ENCODE results near the gene SGCE.

Gene SGCE

DNA sequence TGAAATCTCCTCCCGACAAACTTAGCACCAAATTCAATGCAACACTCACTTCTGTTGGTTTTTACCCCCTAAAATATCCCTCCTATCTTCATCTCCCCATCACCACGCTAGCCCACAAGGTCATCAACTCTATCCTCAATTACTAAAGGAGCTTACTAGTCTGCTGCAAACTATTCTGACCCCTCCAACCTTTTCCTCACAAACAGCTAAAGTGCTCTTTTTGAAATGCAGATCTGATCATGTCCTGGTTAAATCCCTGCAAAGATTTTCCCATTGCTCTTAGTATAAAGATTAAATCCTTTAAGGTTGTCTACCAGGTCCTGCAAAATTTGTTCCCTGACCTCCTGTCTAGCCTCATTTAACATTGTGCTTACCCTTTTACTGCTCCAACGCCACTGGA lies 8.6 kb downstream of the SGCE start (continued):
- TF ChIP-seq, protein P1, sequence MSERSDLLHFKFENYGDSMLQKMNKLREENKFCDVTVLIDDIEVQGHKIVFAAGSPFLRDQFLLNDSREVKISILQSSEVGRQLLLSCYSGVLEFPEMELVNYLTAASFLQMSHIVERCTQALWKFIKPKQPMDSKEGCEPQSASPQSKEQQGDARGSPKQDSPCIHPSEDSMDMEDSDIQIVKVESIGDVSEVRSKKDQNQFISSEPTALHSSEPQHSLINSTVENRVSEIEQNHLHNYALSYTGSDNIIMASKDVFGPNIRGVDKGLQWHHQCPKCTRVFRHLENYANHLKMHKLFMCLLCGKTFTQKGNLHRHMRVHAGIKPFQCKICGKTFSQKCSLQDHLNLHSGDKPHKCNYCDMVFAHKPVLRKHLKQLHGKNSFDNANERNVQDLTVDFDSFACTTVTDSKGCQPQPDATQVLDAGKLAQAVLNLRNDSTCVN (tag by site-specific recombination; optimal IDR thresholded peaks at IDR 0.05) = no peak
- TF ChIP-seq ZNF155 (tag by site-specific recombination; IDR thresholded peaks at IDR 0.05) = no peak
- no peak for TF ChIP-seq ZFP41 (tag by site-specific recombination; IDR thresholded peaks at IDR 0.05; ENCODE audit: borderline replicate concordance)

DNA sequence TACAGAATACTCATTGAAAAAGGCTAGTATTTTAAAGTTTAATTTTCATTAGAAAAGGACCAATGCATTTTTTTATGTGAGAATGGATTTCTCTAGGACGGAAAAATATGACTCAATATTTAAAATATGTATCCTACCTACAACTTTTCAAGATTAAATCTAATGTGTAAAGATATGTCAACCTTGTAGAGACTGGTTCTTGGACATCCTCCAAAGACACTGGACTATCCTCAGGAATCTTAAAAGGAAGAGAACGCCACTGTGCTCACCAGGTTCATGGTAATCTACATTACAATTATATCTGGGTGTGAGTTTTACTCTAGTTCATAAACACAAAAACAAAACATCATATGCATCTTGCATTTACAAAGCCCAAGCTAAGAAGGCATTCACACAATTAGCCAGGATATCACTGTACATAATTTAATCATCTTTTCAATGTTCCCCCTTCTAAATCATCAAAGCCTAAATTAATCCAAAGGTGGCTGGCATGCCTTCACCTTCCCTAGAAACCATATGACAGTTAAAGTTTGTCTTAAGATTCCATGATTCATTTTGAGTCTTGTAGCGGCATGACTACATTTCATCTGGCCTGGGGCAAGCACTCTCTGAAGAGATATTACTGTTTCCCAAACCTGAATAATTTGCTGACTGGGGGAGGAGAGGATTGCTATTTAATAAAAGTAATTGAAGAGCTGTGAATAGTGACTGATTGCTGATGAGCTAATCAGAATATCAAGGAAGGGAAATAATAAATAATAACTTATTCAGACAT lies 12.0 kb downstream of the SGCE start:
- no peak overlapping the region for H3K27ac ChIP-seq (ENCODE audit: extremely low read depth, low read depth, low read length)
- H3K9me3 ChIP-seq (ENCODE audit: control insufficient read depth, insufficient read depth, low read depth, low read length) = no peaks in the 10 kb centered on the region
- H3K4me1 ChIP-seq (ENCODE audit: control insufficient read depth, insufficient read depth, low read length) = no peaks in the 10 kb centered on the region
- TF ChIP-seq, protein P2, sequence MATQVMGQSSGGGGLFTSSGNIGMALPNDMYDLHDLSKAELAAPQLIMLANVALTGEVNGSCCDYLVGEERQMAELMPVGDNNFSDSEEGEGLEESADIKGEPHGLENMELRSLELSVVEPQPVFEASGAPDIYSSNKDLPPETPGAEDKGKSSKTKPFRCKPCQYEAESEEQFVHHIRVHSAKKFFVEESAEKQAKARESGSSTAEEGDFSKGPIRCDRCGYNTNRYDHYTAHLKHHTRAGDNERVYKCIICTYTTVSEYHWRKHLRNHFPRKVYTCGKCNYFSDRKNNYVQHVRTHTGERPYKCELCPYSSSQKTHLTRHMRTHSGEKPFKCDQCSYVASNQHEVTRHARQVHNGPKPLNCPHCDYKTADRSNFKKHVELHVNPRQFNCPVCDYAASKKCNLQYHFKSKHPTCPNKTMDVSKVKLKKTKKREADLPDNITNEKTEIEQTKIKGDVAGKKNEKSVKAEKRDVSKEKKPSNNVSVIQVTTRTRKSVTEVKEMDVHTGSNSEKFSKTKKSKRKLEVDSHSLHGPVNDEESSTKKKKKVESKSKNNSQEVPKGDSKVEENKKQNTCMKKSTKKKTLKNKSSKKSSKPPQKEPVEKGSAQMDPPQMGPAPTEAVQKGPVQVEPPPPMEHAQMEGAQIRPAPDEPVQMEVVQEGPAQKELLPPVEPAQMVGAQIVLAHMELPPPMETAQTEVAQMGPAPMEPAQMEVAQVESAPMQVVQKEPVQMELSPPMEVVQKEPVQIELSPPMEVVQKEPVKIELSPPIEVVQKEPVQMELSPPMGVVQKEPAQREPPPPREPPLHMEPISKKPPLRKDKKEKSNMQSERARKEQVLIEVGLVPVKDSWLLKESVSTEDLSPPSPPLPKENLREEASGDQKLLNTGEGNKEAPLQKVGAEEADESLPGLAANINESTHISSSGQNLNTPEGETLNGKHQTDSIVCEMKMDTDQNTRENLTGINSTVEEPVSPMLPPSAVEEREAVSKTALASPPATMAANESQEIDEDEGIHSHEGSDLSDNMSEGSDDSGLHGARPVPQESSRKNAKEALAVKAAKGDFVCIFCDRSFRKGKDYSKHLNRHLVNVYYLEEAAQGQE (tag by site-specific recombination; IDR thresholded peaks at IDR 0.05) = no peak
- TF ChIP-seq MYNN (tag by site-specific recombination; IDR thresholded peaks at IDR 0.05; ENCODE audit: borderline replicate concordance) (no peak), REPIN1 (tag by site-specific recombination; IDR thresholded peaks at IDR 0.05; ENCODE audit: low read depth) (no peak), ZNF747 (tag by site-specific recombination; IDR thresholded peaks at IDR 0.05) (no peak), ZNF132 (tag by site-specific recombination; IDR thresholded peaks at IDR 0.05; ENCODE audit: borderline replicate concordance) (no peak), ZNF544 (tag by site-specific recombination; IDR thresholded peaks at IDR 0.05) (no peak), ZNF391 (tag by site-specific recombination; IDR thresholded peaks at IDR 0.05; ENCODE audit: borderline replicate concordance, low read depth) (no peak), ZNF211 (tag by site-specific recombination; IDR thresholded peaks at IDR 0.05; ENCODE audit: low read depth) (no peak), ZNF24 (tag by site-specific recombination; IDR thresholded peaks at IDR 0.05) (no peak), GLI2 (tag by site-specific recombination; IDR thresholded peaks at IDR 0.05; ENCODE audit: borderline replicate concordance, low read depth) (no peak)
- TF ChIP-seq, protein P3, sequence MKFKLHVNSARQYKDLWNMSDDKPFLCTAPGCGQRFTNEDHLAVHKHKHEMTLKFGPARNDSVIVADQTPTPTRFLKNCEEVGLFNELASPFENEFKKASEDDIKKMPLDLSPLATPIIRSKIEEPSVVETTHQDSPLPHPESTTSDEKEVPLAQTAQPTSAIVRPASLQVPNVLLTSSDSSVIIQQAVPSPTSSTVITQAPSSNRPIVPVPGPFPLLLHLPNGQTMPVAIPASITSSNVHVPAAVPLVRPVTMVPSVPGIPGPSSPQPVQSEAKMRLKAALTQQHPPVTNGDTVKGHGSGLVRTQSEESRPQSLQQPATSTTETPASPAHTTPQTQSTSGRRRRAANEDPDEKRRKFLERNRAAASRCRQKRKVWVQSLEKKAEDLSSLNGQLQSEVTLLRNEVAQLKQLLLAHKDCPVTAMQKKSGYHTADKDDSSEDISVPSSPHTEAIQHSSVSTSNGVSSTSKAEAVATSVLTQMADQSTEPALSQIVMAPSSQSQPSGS (tag by site-specific recombination; IDR thresholded peaks at IDR 0.05; ENCODE audit: low read depth) = no peak
- no peak overlapping the region for H3K4me3 ChIP-seq (ENCODE audit: low read depth, low read length)
- peaks cover 0 to 2% of the 10 kb centered on the region in 2 experiments; a peak in 1 of 3 replicates for H3K36me3 ChIP-seq (ENCODE audit: control insufficient read depth in 2 of 2, insufficient read depth in 1 of 2, low read length in 2 of 2)
- CTCF ChIA-PET = interaction anchor here (0.8 kb wide), 1 partner anchor 702 kb away, joined by 4 read pairs; no protein-coding TSS in a partner anchor
- POLR2A ChIA-PET = interaction anchor here (1.5 kb wide), 1 partner anchor 11 kb away, joined by 8 read pairs; no protein-coding TSS in a partner anchor

DNA sequence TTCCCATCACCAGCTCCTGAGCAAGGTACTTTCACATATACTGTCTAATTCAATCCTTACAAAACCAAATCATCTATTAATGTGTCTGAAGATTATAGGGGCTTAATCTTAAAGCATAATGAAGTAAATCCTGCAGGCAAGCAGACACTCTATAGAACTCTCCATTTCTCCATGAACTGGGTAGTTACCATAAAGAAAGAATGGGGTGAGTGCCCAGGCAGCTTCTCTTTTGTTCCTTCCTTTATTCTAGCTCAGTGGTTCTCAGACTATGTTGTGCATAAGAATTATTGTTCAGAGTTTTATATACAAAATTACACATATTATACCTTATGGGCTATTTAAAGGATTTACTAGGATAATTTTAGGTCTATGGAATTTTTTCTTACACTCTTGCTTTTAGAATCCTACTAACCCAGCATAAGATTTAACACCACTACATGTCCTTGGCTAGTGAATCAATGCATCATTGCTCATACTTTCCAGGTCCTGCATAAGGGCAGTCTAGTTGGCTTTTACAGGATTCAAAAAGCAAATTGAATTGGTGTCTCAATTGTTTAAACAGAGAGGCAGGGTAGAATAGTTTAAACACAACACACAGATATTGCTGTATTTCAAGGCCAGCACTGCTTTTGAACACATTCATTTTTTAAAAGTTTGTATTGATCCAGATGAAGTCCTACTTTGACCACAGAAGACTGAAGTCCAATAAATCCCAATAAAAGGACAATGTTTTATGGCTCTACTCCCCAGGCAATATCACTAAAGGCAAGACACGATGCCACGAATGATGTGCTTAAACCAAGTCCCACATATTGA lies 12.9 kb downstream of the SGCE start:
- Histone ChIP-seq H3K36me3 (ENCODE audit: control insufficient read depth in 2 of 2, insufficient read depth in 1 of 2, low read length in 2 of 2) (peaks cover 0 to 4% of the 10 kb centered on the region in 2 experiments; a peak in 1 of 3 replicates), H3K4me3 (ENCODE audit: low read depth, low read length) (no peak overlapping the region), H3K9me3 (ENCODE audit: control insufficient read depth, insufficient read depth, low read depth, low read length) (no peaks in the 10 kb centered on the region), H3K4me1 (ENCODE audit: control insufficient read depth, insufficient read depth, low read length) (no peaks in the 10 kb centered on the region), H3K27ac (ENCODE audit: extremely low read depth, low read depth, low read length) (no peak overlapping the region)
- ChIA-PET CTCF (no interaction called here), POLR2A (no interaction called here)
- TF ChIP-seq, protein P4, sequence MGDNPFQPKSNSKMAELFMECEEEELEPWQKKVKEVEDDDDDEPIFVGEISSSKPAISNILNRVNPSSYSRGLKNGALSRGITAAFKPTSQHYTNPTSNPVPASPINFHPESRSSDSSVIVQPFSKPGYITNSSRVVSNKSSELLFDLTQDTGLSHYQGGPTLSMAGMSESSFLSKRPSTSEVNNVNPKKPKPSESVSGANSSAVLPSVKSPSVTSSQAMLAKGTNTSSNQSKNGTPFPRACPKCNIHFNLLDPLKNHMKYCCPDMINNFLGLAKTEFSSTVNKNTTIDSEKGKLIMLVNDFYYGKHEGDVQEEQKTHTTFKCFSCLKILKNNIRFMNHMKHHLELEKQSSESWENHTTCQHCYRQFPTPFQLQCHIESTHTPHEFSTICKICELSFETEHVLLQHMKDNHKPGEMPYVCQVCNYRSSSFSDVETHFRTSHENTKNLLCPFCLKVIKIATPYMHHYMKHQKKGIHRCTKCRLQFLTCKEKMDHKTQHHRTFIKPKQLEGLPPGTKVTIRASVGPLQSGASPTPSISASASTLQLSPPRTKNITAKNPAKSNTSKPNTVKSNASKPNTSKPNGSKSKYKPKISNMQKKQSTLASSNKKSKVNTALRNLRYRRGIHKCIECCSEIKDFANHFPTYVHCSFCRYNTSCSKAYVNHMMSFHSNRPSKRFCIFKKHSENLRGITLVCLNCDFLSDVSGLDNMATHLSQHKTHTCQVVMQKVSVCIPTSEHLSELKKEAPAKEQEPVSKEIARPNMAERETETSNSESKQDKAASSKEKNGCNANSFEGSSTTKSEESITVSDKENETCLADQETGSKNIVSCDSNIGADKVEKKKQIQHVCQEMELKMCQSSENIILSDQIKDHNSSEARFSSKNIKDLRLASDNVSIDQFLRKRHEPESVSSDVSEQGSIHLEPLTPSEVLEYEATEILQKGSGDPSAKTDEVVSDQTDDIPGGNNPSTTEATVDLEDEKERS (tag by site-specific recombination; IDR thresholded peaks at IDR 0.05) = no peak
- no peak for TF ChIP-seq SETDB1 (IDR thresholded peaks at IDR 0.05; ENCODE audit: insufficient read length, low read length)
- no peak for TF ChIP-seq TCF7L2 (IDR thresholded peaks at IDR 0.05; ENCODE audit: borderline replicate concordance, low read depth, low read length)
- TF ChIP-seq, protein P3 (tag by site-specific recombination; IDR thresholded peaks at IDR 0.05; ENCODE audit: low read depth) = no peak
- no peak for TF ChIP-seq ZNF701 (tag by site-specific recombination; IDR thresholded peaks at IDR 0.05)
- TF ChIP-seq RBAK (tag by site-specific recombination; IDR thresholded peaks at IDR 0.05) = no peak

Measured in HEK293 (cell line).